Transverse colon (tissue), 4 donors: ENCODE results near the gene SEPTIN8. TPM values are rescaled to one million over a fixed set of nuclear protein-coding genes. Genes with fewer than 3 reads are reported as not detected.
A peak's percentile ranks its signal among the peaks of the same experiment; 100 is the strongest.

Experiments used
- DNase-seq: peaks from one replicate; pipeline ENCODE4 v3.0.0-alpha.2; 2019
- H3K27ac ChIP-seq, 4 donors: fragments of 200-600 bp; sonication (generic); 2 replicates each; pipeline ENCODE4 v1.5.1; 2016 to 2018; ENCODE audit warnings: inconsistent platforms in 4 of 4
- H3K27me3 ChIP-seq: fragments of 200-600 bp; sonication (generic); 2 replicates; pipeline ENCODE4 v1.5.1; 2017; ENCODE audit warnings: inconsistent platforms
- H3K36me3 ChIP-seq, 4 donors: fragments of 200-600 bp; sonication (generic); 2 replicates each; pipeline ENCODE4 v1.5.1; 2017 to 2019; ENCODE audit warnings: inconsistent platforms in 4 of 4
- H3K4me1 ChIP-seq, 4 donors: fragments of 200-600 bp; sonication (generic); 2 replicates each; pipeline ENCODE4 v1.5.1; 2017 to 2020; ENCODE audit warnings: inconsistent platforms in 4 of 4
- H3K4me3 ChIP-seq, 4 donors: fragments of 200-600 bp; sonication (generic); 1 replicate in 1 of 4; 2 replicates in 3 of 4; pipeline versions ENCODE4 v1.5.1 to v1.6.1; 2017 to 2019; ENCODE audit warnings: inconsistent platforms in 4 of 4
- H3K9me3 ChIP-seq, 2 donors: fragments of 200-600 bp; sonication (generic); 2 replicates each; pipeline ENCODE4 v1.5.1; 2017 to 2019; ENCODE audit warnings: inconsistent platforms in 2 of 2
- EP300 ChIP-seq: sonication (generic); formaldehyde crosslinking; IDR thresholded peaks from one replicate; pipeline ENCODE4 v1.6.1; 2017; ENCODE audit warnings: antibody characterized with exemption, low read depth
- POLR2A ChIP-seq: fragments of 450-650 bp; IDR thresholded peaks from one replicate; pipeline ENCODE4 v1.6.1; 2016; ENCODE audit warnings: antibody characterized with exemption, mild to moderate bottlenecking, moderate library complexity
- POLR2AphosphoS5 ChIP-seq, 3 donors: sonication (generic); formaldehyde crosslinking; IDR thresholded peaks; one replicate each; pipeline ENCODE4 v1.6.1; 2016; ENCODE audit warnings: antibody characterized with exemption in 3 of 3
- WGBS, 2 donors: methylation state at CpG; one replicate each; pipeline ENCODE4 v1.1.5; 2018; ENCODE audit warnings: low coverage in 1 of 2; 5-methylcytosine and 5-hydroxymethylcytosine counted together
- in situ Hi-C, 4 donors: fragments of 200-750 bp; cut with MboI; loops; one replicate each; pipeline versions ENCODE4 v1.15.0 to v1.15.1; 2017; ENCODE audit warnings: low sequenced_read_pairs in 3 of 4, low pct_ligation_motif_present in 1 of 4, low pct_unique_long_range_greater_than_20kb in 1 of 4
- intact Hi-C: fragments of 100-400 bp; cut with DNase I; formaldehyde crosslinking; loops from one replicate; pipeline ENCODE4 v1.15.1; 2023; ENCODE audit warnings: low total_unique reads
- total RNA-seq, 4 donors: library from RNA; depleted of rRNA; stranded (reverse); fragments of >200 nt; gene quantifications; one replicate each; pipeline ENCODE4 v1.1.0, GENCODE V29; 2016
- TF ChIP-seq, protein P1 (sequence below), 5 experiments: fragments of 200-600 bp in 3 of 5; fragments of 450-650 bp in 2 of 5; sonication (generic) in 3 of 5; IDR thresholded peaks; 1 replicate in 2 of 5; 2 replicates in 3 of 5; pipeline ENCODE4 v1.5.1; 2016 to 2017; ENCODE audit warnings: antibody characterized with exemption in 5 of 5, inconsistent platforms in 3 of 5, mild to moderate bottlenecking in 2 of 5, moderate library complexity in 1 of 5

The SEPTIN8 gene
- total RNA-seq, 4 donors from 2014 or later: 38.4 to 70.7 (median 53.5) TPM

DNA sequence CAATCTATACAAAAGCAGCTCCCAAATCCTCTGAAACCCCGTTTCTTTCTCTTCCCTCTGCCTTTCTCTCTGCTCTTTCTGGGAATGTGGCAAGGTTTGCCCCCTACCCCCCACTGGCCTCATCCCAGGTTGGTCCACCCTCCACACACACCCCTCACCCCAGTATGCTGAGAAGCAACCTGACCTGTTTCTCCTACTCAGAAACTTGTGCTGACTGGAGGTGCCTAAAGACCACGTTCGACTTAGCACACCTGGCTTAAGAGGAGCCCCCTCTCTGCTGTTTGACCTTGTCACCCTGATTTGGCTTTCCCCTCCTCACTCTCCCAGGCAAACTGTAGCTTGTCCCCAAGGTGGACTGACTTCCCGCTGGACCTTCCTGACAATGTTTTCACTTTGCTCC is 1.1 kb upstream of the SEPTIN8 start:
- Histone ChIP-seq H3K4me3 (peak overlapping the region in 3 of 4 donors; percentile 83 to 94 (median 94)), H3K36me3 (no peaks in the 10 kb centered on the region), H3K27ac (peak overlapping the region in 3 of 4 donors; percentile 80 to 84 (median 83)), H3K27me3 (no peaks in the 10 kb centered on the region), H3K9me3 (no peaks in the 10 kb centered on the region), H3K4me1 (peaks cover 7 to 26% (median 21%) of the 10 kb centered on the region in 4 donors)
- in situ Hi-C loops: loop anchor here in 1 of 4 donors (25.0 kb wide), 1 partner anchor 391 kb away; no protein-coding TSS in a partner anchor
- intact Hi-C loops: no loop called here
- WGBS, 2 donors: 60 to 80% methylated on average over 2 to 4 of the region's 4 CpGs
- no peak for DNase-seq
- TF ChIP-seq EP300 (no peak), POLR2AphosphoS5 (IDR thresholded peaks at IDR 0.05) (no peak), POLR2A (no peak)
- TF ChIP-seq, protein P1, sequence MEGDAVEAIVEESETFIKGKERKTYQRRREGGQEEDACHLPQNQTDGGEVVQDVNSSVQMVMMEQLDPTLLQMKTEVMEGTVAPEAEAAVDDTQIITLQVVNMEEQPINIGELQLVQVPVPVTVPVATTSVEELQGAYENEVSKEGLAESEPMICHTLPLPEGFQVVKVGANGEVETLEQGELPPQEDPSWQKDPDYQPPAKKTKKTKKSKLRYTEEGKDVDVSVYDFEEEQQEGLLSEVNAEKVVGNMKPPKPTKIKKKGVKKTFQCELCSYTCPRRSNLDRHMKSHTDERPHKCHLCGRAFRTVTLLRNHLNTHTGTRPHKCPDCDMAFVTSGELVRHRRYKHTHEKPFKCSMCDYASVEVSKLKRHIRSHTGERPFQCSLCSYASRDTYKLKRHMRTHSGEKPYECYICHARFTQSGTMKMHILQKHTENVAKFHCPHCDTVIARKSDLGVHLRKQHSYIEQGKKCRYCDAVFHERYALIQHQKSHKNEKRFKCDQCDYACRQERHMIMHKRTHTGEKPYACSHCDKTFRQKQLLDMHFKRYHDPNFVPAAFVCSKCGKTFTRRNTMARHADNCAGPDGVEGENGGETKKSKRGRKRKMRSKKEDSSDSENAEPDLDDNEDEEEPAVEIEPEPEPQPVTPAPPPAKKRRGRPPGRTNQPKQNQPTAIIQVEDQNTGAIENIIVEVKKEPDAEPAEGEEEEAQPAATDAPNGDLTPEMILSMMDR (IDR thresholded peaks at IDR 0.05): no peak

DNA sequence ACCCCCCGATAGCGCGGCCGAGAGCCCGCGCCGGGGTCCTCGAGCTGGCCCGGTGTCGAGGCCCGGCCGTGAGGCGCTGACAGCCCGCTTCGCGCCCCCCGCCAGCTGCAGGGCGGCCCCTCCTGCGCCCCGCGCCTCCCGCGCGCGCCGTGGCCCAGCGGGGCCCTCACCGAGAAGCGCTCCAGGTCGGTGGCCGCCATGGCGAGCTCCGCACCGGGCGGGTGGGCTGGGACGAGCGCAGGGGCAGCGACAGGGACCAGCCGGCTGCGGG is 166 bp downstream of the SEPTIN8 start:
- WGBS, 2 donors: 1% methylated on average over 14 of the region's 40 CpGs; no CpG with 5 or more reads in 1 of the 2 donors
- intact Hi-C loops: no loop called here
- no peak for DNase-seq

DNA sequence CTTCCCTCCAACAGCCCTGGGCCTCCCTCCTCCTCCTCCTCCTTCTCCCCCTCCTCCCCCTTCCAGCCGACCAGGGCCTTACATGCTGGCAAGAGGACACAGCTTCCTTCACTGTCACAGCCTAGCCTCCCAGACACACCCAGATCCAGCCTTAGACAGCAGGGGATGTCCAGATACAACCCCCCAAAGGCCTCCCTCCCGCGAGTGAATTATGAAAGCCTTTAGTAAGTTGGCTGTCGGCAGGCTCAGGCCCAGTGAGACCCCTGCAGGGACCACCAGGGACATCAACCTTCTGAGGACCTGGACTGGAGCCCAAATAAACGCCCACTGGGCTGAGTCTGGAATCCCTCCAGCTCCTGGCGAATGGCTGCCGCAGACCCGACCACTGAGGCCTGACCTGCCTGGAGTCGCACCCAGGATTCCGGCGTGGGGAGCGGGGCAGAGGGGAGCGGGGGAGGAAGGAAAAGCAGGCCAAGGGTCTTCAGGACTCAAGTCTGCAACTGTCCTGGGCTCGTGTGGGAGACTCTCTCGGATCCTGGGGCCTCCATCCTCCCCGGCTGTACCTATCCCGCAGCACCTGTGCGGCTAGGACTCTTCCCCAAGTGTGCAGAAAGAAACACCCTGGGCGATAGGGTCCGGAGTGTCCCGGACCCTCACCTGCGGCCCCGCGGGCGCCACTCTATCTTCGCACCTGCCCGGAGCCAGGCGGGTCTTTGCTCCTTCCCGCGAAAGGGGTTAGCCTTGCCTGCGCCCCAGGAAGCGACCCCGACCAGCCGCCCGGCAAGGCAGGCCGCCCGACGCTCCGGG is 705 bp downstream of the SEPTIN8 start:
- TF ChIP-seq EP300 (no peak), POLR2A (peak; percentile 22)
- Histone ChIP-seq H3K27me3 (no peaks in the 10 kb centered on the region), H3K4me1 (peaks cover 7 to 29% (median 21%) of the 10 kb centered on the region in 4 donors), H3K9me3 (no peaks in the 10 kb centered on the region), H3K4me3 (peak overlapping the region; percentile 83 to 94 (median 88)), H3K27ac (peak overlapping the region; percentile 80 to 84 (median 83)), H3K36me3 (no peaks in the 10 kb centered on the region)
- intact Hi-C loops: no loop called here
- 16% methylated on average over 13 of the region's 39 CpGs; no CpG with 5 or more reads in 1 of the 2 donors for WGBS, 2 donors
- DNase-seq: peak; percentile 49
- in situ Hi-C loops: loop anchor here in 1 of 4 donors (25.0 kb wide), 1 partner anchor 389 kb away; no protein-coding TSS in a partner anchor

More for the DNA sequence above, 166 bp downstream of the SEPTIN8 start:
- Histone ChIP-seq H3K4me3 (peak overlapping the region; percentile 83 to 94 (median 88)), H3K9me3 (no peaks in the 10 kb centered on the region), H3K27ac (peak overlapping the region; percentile 80 to 84 (median 83)), H3K36me3 (no peaks in the 10 kb centered on the region), H3K4me1 (peaks cover 7 to 26% (median 21%) of the 10 kb centered on the region in 4 donors), H3K27me3 (no peaks in the 10 kb centered on the region)
- in situ Hi-C loops: loop anchor here in 1 of 4 donors (25.0 kb wide), 1 partner anchor 390 kb away; no protein-coding TSS in a partner anchor
- no peak for TF ChIP-seq EP300
- no peak for TF ChIP-seq POLR2AphosphoS5 (IDR thresholded peaks at IDR 0.05)
- TF ChIP-seq, protein P1 (IDR thresholded peaks at IDR 0.05): no peak
- TF ChIP-seq POLR2A: no peak

DNA sequence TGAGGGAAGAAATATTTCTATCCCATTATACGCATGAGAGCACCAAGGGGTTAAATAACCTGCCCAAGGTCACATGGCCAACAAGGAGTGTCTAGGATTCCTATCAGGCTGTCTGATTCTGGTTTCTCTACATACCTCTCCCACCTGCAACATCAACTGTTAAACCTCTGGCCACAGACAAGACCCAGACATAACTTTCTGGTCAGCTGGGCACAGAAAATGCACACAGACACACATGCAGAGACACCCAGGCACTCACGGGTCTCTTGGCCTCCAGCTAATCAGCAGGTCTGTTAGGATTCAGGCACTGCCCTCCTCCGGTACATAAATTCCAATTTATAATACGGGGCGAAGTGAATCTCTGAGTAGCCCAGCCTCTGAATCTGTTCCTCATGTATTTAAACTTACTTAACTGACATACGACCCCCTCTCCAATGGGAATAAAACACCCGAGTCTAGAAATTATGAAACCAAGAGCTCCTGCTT is 1.5 kb downstream of the SEPTIN8 start:
- H3K27me3 ChIP-seq: no peaks in the 10 kb centered on the region
- no peaks in the 10 kb centered on the region for H3K9me3 ChIP-seq
- peak overlapping the region; percentile 80 to 84 (median 83) for H3K27ac ChIP-seq
- intact Hi-C loops (no loop called here), in situ Hi-C loops (loop anchor here in 1 of 4 donors (25.0 kb wide), 1 partner anchor 388 kb away; no protein-coding TSS in a partner anchor)
- peaks cover 7 to 33% (median 24%) of the 10 kb centered on the region in 4 donors for H3K4me1 ChIP-seq
- TF ChIP-seq POLR2AphosphoS5 (IDR thresholded peaks at IDR 0.05) (no peak), EP300 (no peak), POLR2A (no peak)
- TF ChIP-seq, protein P1 (IDR thresholded peaks at IDR 0.05): no peak
- H3K4me3 ChIP-seq: peak overlapping the region in 2 of 4 donors; percentile 83 to 94
- no peak for DNase-seq
- WGBS, 2 donors: 43 to 67% methylated on average over 2 to 7 of the region's 7 CpGs
- H3K36me3 ChIP-seq: no peaks in the 10 kb centered on the region
